Left ventricle myocardium inferior (tissue), 1 donor: Measurements from ENCODE around the gene CHD6. TPM values are rescaled to one million over a fixed set of nuclear protein-coding genes. Genes with fewer than 3 reads are reported as not detected.
"Not testable (repeated sequence)": the region's sequence is repeated elsewhere in the genome, so short reads cannot be mapped to it uniquely, and the experiment has no call there.

Experiments
- DNase-seq: peaks from one replicate; pipeline ENCODE4 v3.0.0-alpha.2; 2020
- H3K27ac ChIP-seq: fragments of 200-600 bp; replicated peaks from 2 replicates; pipeline ENCODE4 v1.8.0; 2021
- H3K27me3 ChIP-seq: fragments of 200-600 bp; 2 replicates; pipeline ENCODE4 v1.8.0; 2021; ENCODE audit warnings: low read depth
- H3K36me3 ChIP-seq: fragments of 200-600 bp; 2 replicates; pipeline ENCODE4 v1.8.0; 2021
- H3K4me1 ChIP-seq: fragments of 200-600 bp; 2 replicates; pipeline ENCODE4 v1.8.0; 2021
- H3K4me3 ChIP-seq: fragments of 200-600 bp; 2 replicates; pipeline ENCODE4 v1.8.0; 2021; ENCODE audit warnings: mild to moderate bottlenecking, moderate library complexity
- H3K9me3 ChIP-seq: fragments of 200-600 bp; replicated peaks from 2 replicates; pipeline ENCODE4 v1.8.0; 2021
- CTCF ChIP-seq: fragments of 200-600 bp; IDR thresholded peaks from 2 replicates; pipeline ENCODE4 v1.8.0; 2021; ENCODE audit warnings: antibody characterized with exemption, mild to moderate bottlenecking, borderline replicate concordance
- intact Hi-C: fragments of 100-400 bp; cut with micrococcal nuclease; formaldehyde crosslinking; loops from one replicate; pipeline ENCODE4 v1.11.0; 2022
- total RNA-seq: library from RNA; stranded (reverse); fragmentation: NEBNext Ultra II Directional; extraction: Animal tissue kit (Norgen Biotek cat#: 25700); gene quantifications from one replicate; pipeline ENCODE4 v1.2.1, GENCODE V29; 2021
- donor health status: DM: no; HTN: yes; CAD: no; lungs with severe emphysema.

Gene CHD6
- total RNA-seq, 1 donor from 2014 or later: 38.9 TPM

GRCh38 chr20:41540918-41541317 lies 77.3 kb downstream of the CHD6 start:
- Histone ChIP-seq H3K27ac (peak overlapping the region; percentile 6), H3K4me3 (no peak overlapping the region), H3K27me3 (no peaks in the 10 kb centered on the region), H3K4me1 (peaks cover 9% of the 10 kb centered on the region), H3K36me3 (peaks cover 23% of the 10 kb centered on the region), H3K9me3 (peaks cover 10% of the 10 kb centered on the region)
- intact Hi-C loops: no loop called here
- DNase-seq: no peak
- TF ChIP-seq CTCF: no peak

- no peak for TF ChIP-seq CTCF
- Histone ChIP-seq H3K27me3 (no peaks in the 10 kb centered on the region), H3K4me1 (peaks cover 9% of the 10 kb centered on the region), H3K9me3 (peaks cover 10% of the 10 kb centered on the region), H3K27ac (no peak overlapping the region), H3K4me3 (no peak overlapping the region), H3K36me3 (peaks cover 23% of the 10 kb centered on the region)
- no peak for DNase-seq
- intact Hi-C loops: no loop called here
These were observed 77.7 kb downstream of the CHD6 start for GRCh38 chr20:41540459-41540858.

- H3K27ac ChIP-seq: no peak overlapping the region
- no peak for TF ChIP-seq CTCF
- peaks cover 9% of the 10 kb centered on the region for H3K4me1 ChIP-seq
- H3K4me3 ChIP-seq: no peak overlapping the region
- intact Hi-C loops: no loop called here
- H3K36me3 ChIP-seq: peaks cover 23% of the 10 kb centered on the region
- DNase-seq: no peak
- no peaks in the 10 kb centered on the region for H3K27me3 ChIP-seq
- H3K9me3 ChIP-seq: peaks cover 10% of the 10 kb centered on the region
These were observed 79.2 kb downstream of the CHD6 start for GRCh38 chr20:41538810-41539596.

- Histone ChIP-seq H3K27ac (no peak overlapping the region), H3K4me1 (peaks cover 9% of the 10 kb centered on the region), H3K27me3 (no peaks in the 10 kb centered on the region), H3K9me3 (peaks cover 10% of the 10 kb centered on the region), H3K36me3 (peaks cover 26% of the 10 kb centered on the region), H3K4me3 (no peak overlapping the region)
- intact Hi-C loops: no loop called here
- TF ChIP-seq CTCF: no peak
- DNase-seq: no peak
These were observed 80.3 kb downstream of the CHD6 start for GRCh38 chr20:41537865-41538264.

GRCh38 chr20:41535551-41535950 lies 82.6 kb downstream of the CHD6 start:
- Histone ChIP-seq H3K36me3 (peaks cover 42% of the 10 kb centered on the region), H3K9me3 (peaks cover 10% of the 10 kb centered on the region)
- DNase-seq, intact Hi-C loops, H3K4me3 ChIP-seq, H3K4me1 ChIP-seq, H3K27me3 ChIP-seq, H3K27ac ChIP-seq: not testable (repeated sequence)

- Histone ChIP-seq H3K9me3 (peaks cover 10% of the 10 kb centered on the region), H3K36me3 (peaks cover 42% of the 10 kb centered on the region), H3K4me1 (peaks cover 6% of the 10 kb centered on the region), H3K4me3 (no peak overlapping the region), H3K27me3 (no peaks in the 10 kb centered on the region), H3K27ac (no peak overlapping the region)
- intact Hi-C loops: no loop called here
- DNase-seq: no peak
- no peak for TF ChIP-seq CTCF
These were observed 83.3 kb downstream of the CHD6 start for GRCh38 chr20:41534842-41535241.
